ENCODE data around the gene PTH2. TPM values are rescaled to one million over a fixed set of nuclear protein-coding genes. Genes with fewer than 3 reads are reported as not detected.
"Not testable (repeated sequence)": the region's sequence is repeated elsewhere in the genome, so short reads cannot be mapped to it uniquely, and the experiment has no call there.

Gene PTH2
- total RNA-seq, 2 donors from 2014 or later, result not detected

DNA sequence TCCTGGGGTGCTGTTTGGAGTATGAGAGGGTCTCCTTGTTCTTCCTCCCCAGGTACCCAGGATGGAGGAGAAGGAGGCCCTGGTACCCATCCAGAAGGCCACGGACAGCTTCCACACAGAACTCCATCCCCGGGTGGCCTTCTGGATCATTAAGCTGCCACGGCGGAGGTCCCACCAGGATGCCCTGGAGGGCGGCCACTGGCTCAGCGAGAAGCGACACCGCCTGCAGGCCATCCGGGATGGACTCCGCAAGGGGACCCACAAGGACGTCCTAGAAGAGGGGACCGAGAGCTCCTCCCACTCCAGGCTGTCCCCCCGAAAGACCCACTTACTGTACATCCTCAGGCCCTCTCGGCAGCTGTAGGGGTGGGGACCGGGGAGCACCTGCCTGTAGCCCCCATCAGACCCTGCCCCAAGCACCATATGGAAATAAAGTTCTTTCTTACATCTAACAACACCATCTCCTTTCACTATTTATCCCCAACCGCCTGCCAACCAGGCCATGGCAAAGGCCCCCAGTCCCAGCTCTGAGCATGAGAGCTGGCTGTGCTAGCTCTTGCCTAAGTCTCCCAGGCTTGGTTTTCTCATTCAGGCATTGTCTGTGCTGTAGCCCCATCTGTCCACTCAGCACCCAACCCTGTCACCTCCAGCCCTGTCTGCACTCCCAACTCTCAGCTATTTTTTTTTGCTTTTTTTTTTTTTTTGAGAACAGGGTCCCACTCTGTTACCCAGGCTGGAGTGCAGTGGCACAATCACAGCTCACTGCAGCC lies 48.4 kb downstream of the PTH2 start:
- 88% methylated on average over 16 of the region's 16 CpGs for WGBS
- intact Hi-C loops (cut with DNase I), result no loop called here
- DNase-seq (ENCODE audit: low spot score), result no peak

DNA sequence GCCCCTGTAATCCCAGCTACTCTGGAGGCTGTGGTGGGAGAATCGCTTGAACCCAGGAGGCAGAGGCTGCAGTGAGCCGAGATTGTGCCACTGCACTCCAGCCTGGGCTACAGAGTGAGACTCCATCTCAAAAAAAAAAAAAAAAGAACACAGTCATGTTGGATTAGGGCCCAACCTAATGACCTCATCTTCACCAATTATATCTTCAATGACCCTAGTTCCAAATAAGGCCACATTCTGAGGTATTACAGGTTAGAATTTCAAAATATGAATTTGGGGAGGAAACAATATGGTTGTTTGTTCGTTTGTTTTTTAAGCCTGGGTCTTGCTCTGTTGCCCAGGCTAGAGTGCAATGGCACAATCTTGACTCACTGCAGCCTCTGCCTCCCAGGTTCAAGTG lies 50.1 kb downstream of the PTH2 start:
- H3K4me3 ChIP-seq; H3K27ac ChIP-seq; H3K4me1 ChIP-seq (replicated peaks); H3K9me3 ChIP-seq; H3K36me3 ChIP-seq; DNase-seq (ENCODE audit: low spot score); intact Hi-C loops (cut with DNase I); H3K27me3 ChIP-seq (replicated peaks; ENCODE audit: insufficient read depth): not testable (repeated sequence)
- 80% methylated on average over 3 of the region's 3 CpGs for WGBS

More for the DNA sequence above, 48.4 kb downstream of the PTH2 start:
- H3K4me1 ChIP-seq (replicated peaks), result no peaks in the 10 kb centered on the region
- TF ChIP-seq, protein P1, sequence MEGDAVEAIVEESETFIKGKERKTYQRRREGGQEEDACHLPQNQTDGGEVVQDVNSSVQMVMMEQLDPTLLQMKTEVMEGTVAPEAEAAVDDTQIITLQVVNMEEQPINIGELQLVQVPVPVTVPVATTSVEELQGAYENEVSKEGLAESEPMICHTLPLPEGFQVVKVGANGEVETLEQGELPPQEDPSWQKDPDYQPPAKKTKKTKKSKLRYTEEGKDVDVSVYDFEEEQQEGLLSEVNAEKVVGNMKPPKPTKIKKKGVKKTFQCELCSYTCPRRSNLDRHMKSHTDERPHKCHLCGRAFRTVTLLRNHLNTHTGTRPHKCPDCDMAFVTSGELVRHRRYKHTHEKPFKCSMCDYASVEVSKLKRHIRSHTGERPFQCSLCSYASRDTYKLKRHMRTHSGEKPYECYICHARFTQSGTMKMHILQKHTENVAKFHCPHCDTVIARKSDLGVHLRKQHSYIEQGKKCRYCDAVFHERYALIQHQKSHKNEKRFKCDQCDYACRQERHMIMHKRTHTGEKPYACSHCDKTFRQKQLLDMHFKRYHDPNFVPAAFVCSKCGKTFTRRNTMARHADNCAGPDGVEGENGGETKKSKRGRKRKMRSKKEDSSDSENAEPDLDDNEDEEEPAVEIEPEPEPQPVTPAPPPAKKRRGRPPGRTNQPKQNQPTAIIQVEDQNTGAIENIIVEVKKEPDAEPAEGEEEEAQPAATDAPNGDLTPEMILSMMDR (IDR thresholded peaks at IDR 0.05), result no peak
- no peak for TF ChIP-seq POLR2A (IDR thresholded peaks at IDR 0.05)
- TF ChIP-seq POLR2AphosphoS5 (IDR thresholded peaks at IDR 0.05), result no peak
- no peak overlapping the region for H3K4me3 ChIP-seq
- H3K36me3 ChIP-seq, result no peaks in the 10 kb centered on the region
- H3K9me3 ChIP-seq, result no peaks in the 10 kb centered on the region
- H3K27me3 ChIP-seq (replicated peaks; ENCODE audit: insufficient read depth), result no peaks in the 10 kb centered on the region
- H3K27ac ChIP-seq, result no peak overlapping the region

Other genes with a start within 250 kb of the PTH2 start
- 1 to 10 TPM in 1 of 2 donors, under 1 TPM in 1; 0.59 to 4.3 TPM for gene SLC6A16, start 98.2 kb downstream of the PTH2 start, total RNA-seq
- 10 to 100 TPM in 1 of 2 donors, 1 to 10 TPM in 1; 9.5 to 21.4 TPM for gene CD37, start 88.0 kb downstream of the PTH2 start, total RNA-seq
- gene TEAD2, start 61.0 kb downstream of the PTH2 start, total RNA-seq, result 10 to 100 TPM; 17.0 to 28.0 TPM
- gene DKKL1, start 59.6 kb downstream of the PTH2 start, total RNA-seq, result 10 to 100 TPM in 1 of 2 donors, 1 to 10 TPM in 1; 1.0 to 17.8 TPM
- 10 to 100 TPM in 1 of 2 donors, not detected in 1; 13.1 TPM for gene KASH5, start 35.2 kb downstream of the PTH2 start, total RNA-seq
- not detected for gene GFY, start 1.9 kb upstream of the PTH2 start, total RNA-seq
- gene SLC17A7, start 18.1 kb upstream of the PTH2 start, total RNA-seq, result under 1 TPM; 0.09 to 0.40 TPM
- gene PIH1D1, start 28.4 kb upstream of the PTH2 start, total RNA-seq, result 100 to 1,000 TPM in 1 of 2 donors, 10 to 100 TPM in 1; 93.0 to 123 TPM
- gene ALDH16A1, start 29.8 kb upstream of the PTH2 start, total RNA-seq, result 10 to 100 TPM; 24.3 to 42.0 TPM
- gene FLT3LG, start 50.8 kb upstream of the PTH2 start, total RNA-seq, result 10 to 100 TPM in 1 of 2 donors, 1 to 10 TPM in 1; 2.9 to 10.7 TPM
- 1,000 to 10,000 TPM; 2,414 to 3,956 TPM for gene RPL13A, start 64.2 kb upstream of the PTH2 start, total RNA-seq
- gene RPS11, start 73.0 kb upstream of the PTH2 start, total RNA-seq, result 1,000 to 10,000 TPM; 4,118 to 4,499 TPM
- 100 to 1,000 TPM; 140 to 153 TPM for gene FCGRT, start 89.2 kb upstream of the PTH2 start, total RNA-seq
- gene RCN3, start 104.6 kb upstream of the PTH2 start, total RNA-seq, result 10 to 100 TPM in 1 of 2 donors, 1 to 10 TPM in 1; 2.5 to 14.5 TPM
- 10 to 100 TPM; 62.9 to 91.7 TPM for gene NOSIP, start 157.1 kb upstream of the PTH2 start, total RNA-seq
- gene PRRG2, start 157.9 kb upstream of the PTH2 start, total RNA-seq, result 10 to 100 TPM in 1 of 2 donors, 1 to 10 TPM in 1; 8.1 to 22.5 TPM
- 10 to 100 TPM; 24.0 to 41.9 TPM for gene PRR12, start 167.7 kb upstream of the PTH2 start, total RNA-seq
- gene RRAS, start 216.7 kb upstream of the PTH2 start, total RNA-seq, result 10 to 100 TPM; 59.1 to 72.3 TPM
- 10 to 100 TPM; 47.9 to 80.8 TPM for gene SCAF1, start 218.8 kb upstream of the PTH2 start, total RNA-seq
- gene IRF3, start 242.4 kb upstream of the PTH2 start, total RNA-seq, result 10 to 100 TPM; 53.4 to 58.0 TPM
- gene BCL2L12, start 242.5 kb upstream of the PTH2 start, total RNA-seq, result 10 to 100 TPM; 11.6 to 11.7 TPM

Measured in prostate gland (tissue), 2 donors.